Rectal smooth muscle tissue (tissue), 1 donor: Measurements from ENCODE around the gene PLCB4.

Experiments
- H3K27ac ChIP-seq: one replicate; pipeline ENCODE4 v1.7.0; 2013; ENCODE audit warnings: low read depth, low read length, inconsistent platforms
- H3K27me3 ChIP-seq: one replicate; pipeline ENCODE4 v1.7.0; 2013; ENCODE audit warnings: low read length; ENCODE audit not compliant: control insufficient read depth, insufficient read depth
- H3K36me3 ChIP-seq: one replicate; pipeline ENCODE4 v1.7.0; 2013; ENCODE audit warnings: low read length; ENCODE audit not compliant: control insufficient read depth, insufficient read depth
- H3K4me1 ChIP-seq: one replicate; pipeline ENCODE4 v1.7.0; 2013; ENCODE audit warnings: low read length; ENCODE audit not compliant: control insufficient read depth, insufficient read depth
- H3K4me3 ChIP-seq: one replicate; pipeline ENCODE4 v1.7.0; 2013; ENCODE audit warnings: low read length
- H3K9ac ChIP-seq: one replicate; pipeline ENCODE4 v1.7.0; 2013; ENCODE audit warnings: low read length

The PLCB4 gene

GRCh38 chr20:9458138-9458796 lies 389.4 kb downstream of the PLCB4 start:
- Histone ChIP-seq H3K27ac (no peak overlapping the region), H3K27me3 (no peaks in the 10 kb centered on the region), H3K36me3 (no peaks in the 10 kb centered on the region), H3K4me3 (no peak overlapping the region), H3K9ac (no peak overlapping the region), H3K4me1 (no peaks in the 10 kb centered on the region)

GRCh38 chr20:9460518-9460917 lies 391.6 kb downstream of the PLCB4 start:
- H3K36me3 ChIP-seq, result no peaks in the 10 kb centered on the region

GRCh38 chr20:9467995-9468394 lies 399.1 kb downstream of the PLCB4 start:
- no peaks in the 10 kb centered on the region for H3K36me3 ChIP-seq

More at GRCh38 chr20:9460518-9460917, 391.6 kb downstream of the PLCB4 start:
- H3K9ac ChIP-seq, result no peak overlapping the region
- no peak overlapping the region for H3K27ac ChIP-seq
- H3K27me3 ChIP-seq, result no peaks in the 10 kb centered on the region
- no peaks in the 10 kb centered on the region for H3K4me1 ChIP-seq
- H3K4me3 ChIP-seq, result no peak overlapping the region

GRCh38 chr20:9474835-9475415 lies 406.0 kb downstream of the PLCB4 start:
- Histone ChIP-seq H3K27ac (no peak overlapping the region), H3K9ac (no peak overlapping the region), H3K36me3 (no peaks in the 10 kb centered on the region), H3K4me3 (no peak overlapping the region), H3K4me1 (no peaks in the 10 kb centered on the region), H3K27me3 (no peaks in the 10 kb centered on the region)

More at GRCh38 chr20:9467995-9468394, 399.1 kb downstream of the PLCB4 start:
- Histone ChIP-seq H3K9ac (no peak overlapping the region), H3K4me1 (no peaks in the 10 kb centered on the region), H3K27ac (no peak overlapping the region), H3K27me3 (no peaks in the 10 kb centered on the region), H3K4me3 (no peak overlapping the region)

GRCh38 chr20:9475456-9475855 lies 406.6 kb downstream of the PLCB4 start:
- H3K27me3 ChIP-seq, result no peaks in the 10 kb centered on the region
- H3K36me3 ChIP-seq, result no peaks in the 10 kb centered on the region
- H3K4me1 ChIP-seq, result no peaks in the 10 kb centered on the region

GRCh38 chr20:9476174-9476573 lies 407.3 kb downstream of the PLCB4 start:
- H3K9ac ChIP-seq, result no peak overlapping the region
- H3K4me3 ChIP-seq, result no peak overlapping the region
- H3K36me3 ChIP-seq, result no peaks in the 10 kb centered on the region
- H3K27me3 ChIP-seq, result no peaks in the 10 kb centered on the region
- H3K27ac ChIP-seq, result no peak overlapping the region
- no peaks in the 10 kb centered on the region for H3K4me1 ChIP-seq

More at GRCh38 chr20:9475456-9475855, 406.6 kb downstream of the PLCB4 start:
- Histone ChIP-seq H3K27ac (no peak overlapping the region), H3K4me3 (no peak overlapping the region), H3K9ac (no peak overlapping the region)

- Histone ChIP-seq H3K27me3 (no peaks in the 10 kb centered on the region), H3K9ac (no peak overlapping the region), H3K4me3 (no peak overlapping the region), H3K27ac (no peak overlapping the region), H3K36me3 (no peaks in the 10 kb centered on the region), H3K4me1 (no peaks in the 10 kb centered on the region)
These were observed 407.8 kb downstream of the PLCB4 start for GRCh38 chr20:9476637-9477036.

- Histone ChIP-seq H3K27ac (no peak overlapping the region), H3K9ac (no peak overlapping the region), H3K4me3 (no peak overlapping the region), H3K27me3 (no peaks in the 10 kb centered on the region), H3K4me1 (no peaks in the 10 kb centered on the region), H3K36me3 (no peaks in the 10 kb centered on the region)
These were observed 409.9 kb downstream of the PLCB4 start for GRCh38 chr20:9478771-9479170.

- no peaks in the 10 kb centered on the region for H3K27me3 ChIP-seq
- no peak overlapping the region for H3K4me3 ChIP-seq
- H3K27ac ChIP-seq, result no peak overlapping the region
- no peaks in the 10 kb centered on the region for H3K36me3 ChIP-seq
- no peak overlapping the region for H3K9ac ChIP-seq
- H3K4me1 ChIP-seq, result no peaks in the 10 kb centered on the region
These were observed 411.2 kb downstream of the PLCB4 start for GRCh38 chr20:9480066-9480465.

GRCh38 chr20:9482180-9482579 lies 413.3 kb downstream of the PLCB4 start:
- no peak overlapping the region for H3K4me3 ChIP-seq
- H3K9ac ChIP-seq, result no peak overlapping the region
- H3K27me3 ChIP-seq, result no peaks in the 10 kb centered on the region
- no peak overlapping the region for H3K27ac ChIP-seq
- H3K36me3 ChIP-seq, result no peaks in the 10 kb centered on the region
- H3K4me1 ChIP-seq, result no peaks in the 10 kb centered on the region

GRCh38 chr20:9483131-9483530 lies 414.2 kb downstream of the PLCB4 start:
- Histone ChIP-seq H3K27ac (no peak overlapping the region), H3K27me3 (no peaks in the 10 kb centered on the region), H3K9ac (no peak overlapping the region), H3K4me3 (no peak overlapping the region), H3K4me1 (no peaks in the 10 kb centered on the region), H3K36me3 (no peaks in the 10 kb centered on the region)

GRCh38 chr20:9485614-9486340 lies 416.9 kb downstream of the PLCB4 start:
- no peak overlapping the region for H3K27ac ChIP-seq
- H3K9ac ChIP-seq, result no peak overlapping the region
- H3K4me3 ChIP-seq, result no peak overlapping the region
- no peaks in the 10 kb centered on the region for H3K4me1 ChIP-seq
- H3K36me3 ChIP-seq, result no peaks in the 10 kb centered on the region
- no peaks in the 10 kb centered on the region for H3K27me3 ChIP-seq
